ENCODE results near the gene GCNT2.
A peak's percentile ranks its signal among the peaks of the same experiment; 100 is the strongest.
"Not testable (repeated sequence)": the region's sequence is repeated elsewhere in the genome, so short reads cannot be mapped to it uniquely, and the experiment has no call there.

The GCNT2 gene

GRCh38 chr6:10550764-10551163 is 29.6 kb downstream of the GCNT2 start:
- no peak for DNase-seq

GRCh38 chr6:10552270-10552810 is 31.2 kb downstream of the GCNT2 start:
- DNase-seq: peak; percentile 94

GRCh38 chr6:10553871-10554270 is 32.7 kb downstream of the GCNT2 start:
- DNase-seq: no peak

GRCh38 chr6:10554826-10555225 is 33.7 kb downstream of the GCNT2 start:
- DNase-seq: no peak

GRCh38 chr6:10555625-10556309 is 34.6 kb downstream of the GCNT2 start:
- DNase-seq: peak; percentile 75

GRCh38 chr6:10556589-10556988 is 35.4 kb downstream of the GCNT2 start:
- peak; percentile 28 for DNase-seq

- DNase-seq: no peak
These were observed 35.8 kb downstream of the GCNT2 start for GRCh38 chr6:10556992-10557391.

- peak; percentile 71 for DNase-seq
These were observed 36.8 kb downstream of the GCNT2 start for GRCh38 chr6:10557913-10558312.

- peak; percentile 83 for DNase-seq
These were observed 37.4 kb downstream of the GCNT2 start for GRCh38 chr6:10558565-10558964.

GRCh38 chr6:10559522-10560152 is 38.5 kb downstream of the GCNT2 start:
- peak; percentile 48 for DNase-seq

GRCh38 chr6:10561611-10562199 is 40.6 kb downstream of the GCNT2 start:
- no peak for DNase-seq

GRCh38 chr6:10564975-10565673 is 44.0 kb downstream of the GCNT2 start:
- DNase-seq: no peak

- no peak for DNase-seq
These were observed 44.8 kb downstream of the GCNT2 start for GRCh38 chr6:10565913-10566312.

- no peak for DNase-seq
These were observed 46.3 kb downstream of the GCNT2 start for GRCh38 chr6:10567256-10568026.

- no peak for DNase-seq
These were observed 48.4 kb downstream of the GCNT2 start for GRCh38 chr6:10569392-10570127.

GRCh38 chr6:10575519-10575918 is 54.4 kb downstream of the GCNT2 start:
- not testable (repeated sequence) for DNase-seq

- DNase-seq: no peak
These were observed 55.1 kb downstream of the GCNT2 start for GRCh38 chr6:10576226-10576625.

GRCh38 chr6:10577112-10577511 is 56.0 kb downstream of the GCNT2 start:
- DNase-seq: no peak

- no peak for DNase-seq
These were observed 57.6 kb downstream of the GCNT2 start for GRCh38 chr6:10578723-10579122.

GRCh38 chr6:10579803-10580202 is 58.7 kb downstream of the GCNT2 start:
- DNase-seq: no peak

GRCh38 chr6:10580570-10580969 is 59.4 kb downstream of the GCNT2 start:
- no peak for DNase-seq

GRCh38 chr6:10581402-10581801 is 60.3 kb downstream of the GCNT2 start:
- DNase-seq: not testable (repeated sequence)

Data from NCI-H526 treated with DMSO at 0.1 percent for 48 hours (cell line).